ENCODE data around the gene PPP2R2C. TPM values are rescaled to one million over a fixed set of nuclear protein-coding genes. Genes with fewer than 3 reads are reported as not detected.

Gene PPP2R2C
- total RNA-seq, 2 donors from 2014 or later: 0.05 to 0.35 TPM

- no peak overlapping the region for H3K9ac ChIP-seq (ENCODE audit: low read depth in 2 of 2, low read length in 2 of 2)
- intact Hi-C loops (cut with DNase I): loop anchor here (5.0 kb wide), 1 partner anchor 216 kb away; no protein-coding TSS in a partner anchor
- H3K27ac ChIP-seq: no peak overlapping the region
- H3K4me3 ChIP-seq: no peak overlapping the region
- no peaks in the 10 kb centered on the region for H3K36me3 ChIP-seq
- no peaks in the 10 kb centered on the region for H3K27me3 ChIP-seq
- no peaks in the 10 kb centered on the region for H3K9me3 ChIP-seq
- no peak for TF ChIP-seq CTCF (IDR thresholded peaks at IDR 0.05)
- H3K4me1 ChIP-seq: no peaks in the 10 kb centered on the region
- no peak for DNase-seq
Measured at GRCh38 chr4:6331468-6331867, 140.9 kb downstream of the PPP2R2C start.

GRCh38 chr4:6331018-6331417, 141.4 kb downstream of the PPP2R2C start:
- intact Hi-C loops (cut with DNase I): loop anchor here (5.0 kb wide), 1 partner anchor 216 kb away; no protein-coding TSS in a partner anchor
- Histone ChIP-seq H3K4me1 (no peaks in the 10 kb centered on the region), H3K27me3 (no peaks in the 10 kb centered on the region), H3K36me3 (no peaks in the 10 kb centered on the region), H3K9ac (ENCODE audit: low read depth in 2 of 2, low read length in 2 of 2) (no peak overlapping the region), H3K9me3 (no peaks in the 10 kb centered on the region), H3K27ac (no peak overlapping the region), H3K4me3 (no peak overlapping the region)
- peak; percentile 44 for TF ChIP-seq CTCF (IDR thresholded peaks at IDR 0.05)
- no peak for DNase-seq

- no peak for TF ChIP-seq CTCF (IDR thresholded peaks at IDR 0.05)
- Histone ChIP-seq H3K27me3 (no peaks in the 10 kb centered on the region), H3K4me3 (no peak overlapping the region), H3K9ac (ENCODE audit: low read depth in 2 of 2, low read length in 2 of 2) (no peak overlapping the region), H3K36me3 (no peaks in the 10 kb centered on the region), H3K9me3 (no peaks in the 10 kb centered on the region), H3K4me1 (no peaks in the 10 kb centered on the region), H3K27ac (no peak overlapping the region)
- intact Hi-C loops (cut with DNase I): loop anchor here (5.0 kb wide), 1 partner anchor 217 kb away; no protein-coding TSS in a partner anchor
- DNase-seq: no peak
Measured at GRCh38 chr4:6330384-6330767, 142.0 kb downstream of the PPP2R2C start.

GRCh38 chr4:6329478-6330383, 142.7 kb downstream of the PPP2R2C start:
- intact Hi-C loops (cut with DNase I): loop anchor here (5.0 kb wide), 1 partner anchor 218 kb away; no protein-coding TSS in a partner anchor
- H3K9ac ChIP-seq (ENCODE audit: low read depth in 2 of 2, low read length in 2 of 2): no peak overlapping the region
- H3K4me3 ChIP-seq: no peak overlapping the region
- H3K9me3 ChIP-seq: no peaks in the 10 kb centered on the region
- H3K36me3 ChIP-seq: no peaks in the 10 kb centered on the region
- no peak for TF ChIP-seq CTCF (IDR thresholded peaks at IDR 0.05)
- H3K4me1 ChIP-seq: no peaks in the 10 kb centered on the region
- no peaks in the 10 kb centered on the region for H3K27me3 ChIP-seq
- DNase-seq: no peak
- H3K27ac ChIP-seq: no peak overlapping the region

- no peaks in the 10 kb centered on the region for H3K36me3 ChIP-seq
- H3K9ac ChIP-seq (ENCODE audit: low read depth in 2 of 2, low read length in 2 of 2): no peak overlapping the region
- no peak overlapping the region for H3K4me3 ChIP-seq
- TF ChIP-seq CTCF (IDR thresholded peaks at IDR 0.05): no peak
- H3K27ac ChIP-seq: no peak overlapping the region
- no peaks in the 10 kb centered on the region for H3K9me3 ChIP-seq
- H3K4me1 ChIP-seq: no peaks in the 10 kb centered on the region
- intact Hi-C loops (cut with DNase I): no loop called here
- no peaks in the 10 kb centered on the region for H3K27me3 ChIP-seq
- DNase-seq: no peak
Measured at GRCh38 chr4:6328526-6328925, 143.9 kb downstream of the PPP2R2C start.
